HepG2 (cell line): Measurements from ENCODE around the gene ZNF771. TPM values are rescaled to one million over a fixed set of nuclear protein-coding genes. Genes with fewer than 3 reads are reported as not detected.

Source experiments
- ARHGAP35 ChIP-seq: sonication (generic); formaldehyde crosslinking; IDR thresholded peaks from 2 replicates; pipeline ENCODE4 v1.9.0; 2022; ENCODE audit warnings: mild to moderate bottlenecking, inconsistent platforms, moderate library complexity, missing genetic modification reagents, borderline replicate concordance
- IKZF4 ChIP-seq: sonication (generic); formaldehyde crosslinking; IDR thresholded peaks from 2 replicates; pipeline ENCODE4 v1.5.1; 2020; ENCODE audit warnings: borderline replicate concordance, mild to moderate bottlenecking, low read depth, missing genetic modification reagents; ENCODE audit errors: not compliant biosample characterization
- MNT ChIP-seq: fragments of 450-650 bp; IDR thresholded peaks from 2 replicates; pipeline ENCODE4 v1.6.1; 2016
- NFE2L2 ChIP-seq: fragments of 150-350 bp; IDR thresholded peaks from 2 replicates; pipeline ENCODE4 v1.6.1; 2014; ENCODE audit warnings: low read length
- NFRKB ChIP-seq: fragments of 450-650 bp; IDR thresholded peaks from 2 replicates; pipeline ENCODE4 v1.6.1; 2017
- USF2 ChIP-seq, 2 experiments: sonication (generic) in 1 of 2; formaldehyde crosslinking in 1 of 2; IDR thresholded peaks; 2 replicates each; pipeline versions ENCODE4 v1.5.1 to v1.6.1; 2011 to 2020; ENCODE audit warnings: borderline replicate concordance in 1 of 2, low read depth in 1 of 2, low read length in 1 of 2, mild to moderate bottlenecking in 1 of 2, missing genetic modification reagents in 1 of 2, moderate library complexity in 1 of 2
- ZBTB40 ChIP-seq, 2 experiments: fragments of 450-650 bp in 1 of 2; sonication (generic) in 1 of 2; formaldehyde crosslinking in 1 of 2; IDR thresholded peaks; 2 replicates each; pipeline versions ENCODE4 v1.6.1 to v1.8.0; 2016 to 2022; ENCODE audit warnings: antibody characterized with exemption in 1 of 2, mild to moderate bottlenecking in 1 of 2, missing genetic modification reagents in 1 of 2
- ZNF143 ChIP-seq: sonication (generic); formaldehyde crosslinking; IDR thresholded peaks from 2 replicates; pipeline ENCODE4 v1.4.0; 2020; ENCODE audit warnings: missing genetic modification reagents
- ZNF235 ChIP-seq: sonication (generic); formaldehyde crosslinking; IDR thresholded peaks from 2 replicates; pipeline ENCODE4 v1.8.1; 2023; ENCODE audit warnings: mild to moderate bottlenecking, missing genetic modification reagents, borderline replicate concordance
- ZNF24 ChIP-seq: fragments of 450-650 bp; IDR thresholded peaks from 2 replicates; pipeline ENCODE4 v1.6.1; 2017; ENCODE audit warnings: antibody characterized with exemption, mild to moderate bottlenecking
- ZNF572 ChIP-seq: sonication (generic); formaldehyde crosslinking; IDR thresholded peaks from 2 replicates; pipeline ENCODE4 v1.5.1; 2020; ENCODE audit warnings: mild to moderate bottlenecking, missing genetic modification reagents
- ZNF746 ChIP-seq: sonication (generic); formaldehyde crosslinking; IDR thresholded peaks from 2 replicates; pipeline ENCODE4 v1.8.0; 2022; ENCODE audit warnings: mild to moderate bottlenecking, missing genetic modification reagents
- polyA plus RNA-seq, 8 experiments: library from polyadenylated mRNA; depleted of rRNA in 3 of 8; stranded (reverse) in 7 of 8; unstranded in 1 of 8; fragments of >200 nt; fragmentation: Illumina TruSeq in 4 of 8; extraction: Trizol in 4 of 8; gene quantifications; 2 replicates each; pipeline versions ENCODE4 v1.2.1 to v1.2.3, GENCODE V29; 2011 to 2016; ENCODE audit warnings: low read depth in 4 of 8, missing spikeins in 1 of 8, mixed read lengths in 1 of 8; ENCODE audit not compliant: insufficient read depth in 1 of 8
- total RNA-seq, 5 experiments: library from RNA; depleted of rRNA; stranded (reverse); fragments of >200 nt; fragmentation: Illumina TruSeq; extraction: Trizol; gene quantifications; 2 replicates each; pipeline ENCODE4 v1.2.3, GENCODE V29; 2016; ENCODE audit warnings: low read depth in 1 of 5

Gene ZNF771
- total and polyA plus RNA-seq, 2 of the 13 experiments (the other 11 are each of a cell fraction or from before 2014, with no cell fraction given), result 5.0 to 11.8 TPM

- TF ChIP-seq MNT (peak; percentile 12; the same call in 1 of the 2 replicates), NFRKB (no peak), ZNF746 (CRISPR knock-in tag) (peak; percentile 99), ZNF24 (no peak), USF2 (IDR thresholded peaks at IDR 0.05; ENCODE audit: low read depth, low read length) (no peak), USF2 (CRISPR knock-in tag; IDR thresholded peaks at IDR 0.05; ENCODE audit: borderline replicate concordance) (no peak), ARHGAP35 (CRISPR knock-in tag) (no peak; the same call in 1 of the 2 replicates), ZBTB40 (IDR thresholded peaks at IDR 0.05) (no peak), ZBTB40 (CRISPR knock-in tag; IDR thresholded peaks at IDR 0.05) (peak; percentile 25; the same call in 1 of the 2 replicates), NFE2L2 (no peak), ZNF235 (CRISPR knock-in tag) (peak; percentile 70; the same call in 1 of the 2 replicates), ZNF572 (CRISPR knock-in tag) (peak; percentile 95), ZNF143 (CRISPR knock-in tag) (no peak), IKZF4 (CRISPR knock-in tag) (no peak)
Observed at GRCh38 chr16:30378236-30379157, 28.9 kb upstream of the ZNF771 start (continued).
